ENCODE results near the gene SERPINA3.
"Not testable (repeated sequence)": the region's sequence is repeated elsewhere in the genome, so short reads cannot be mapped to it uniquely, and the experiment has no call there.

Gene SERPINA3

GRCh38 chr14:94633121-94633520, 20.9 kb downstream of the SERPINA3 start:
- DNase-seq (ENCODE audit: low read depth), result no peak

GRCh38 chr14:94635154-94635553, 23.0 kb downstream of the SERPINA3 start:
- no peak for DNase-seq (ENCODE audit: low read depth)

- DNase-seq (ENCODE audit: low read depth), result no peak
These were observed 24.7 kb downstream of the SERPINA3 start for GRCh38 chr14:94636744-94637412.

- not testable (repeated sequence) for DNase-seq (ENCODE audit: low read depth)
These were observed 25.6 kb downstream of the SERPINA3 start for GRCh38 chr14:94637814-94638213.

GRCh38 chr14:94638339-94638738, 26.1 kb downstream of the SERPINA3 start:
- no peak for DNase-seq (ENCODE audit: low read depth)

GRCh38 chr14:94638961-94639817, 27.0 kb downstream of the SERPINA3 start:
- DNase-seq (ENCODE audit: low read depth), result no peak

- no peak for DNase-seq (ENCODE audit: low read depth)
These were observed 28.8 kb downstream of the SERPINA3 start for GRCh38 chr14:94640721-94641631.

GRCh38 chr14:94641632-94641955, 29.4 kb downstream of the SERPINA3 start:
- no peak for DNase-seq (ENCODE audit: low read depth)

GRCh38 chr14:94643316-94644101, 31.3 kb downstream of the SERPINA3 start:
- DNase-seq (ENCODE audit: low read depth), result no peak

- DNase-seq (ENCODE audit: low read depth), result no peak
These were observed 31.9 kb downstream of the SERPINA3 start for GRCh38 chr14:94644102-94644535.

GRCh38 chr14:94646066-94646465, 33.9 kb downstream of the SERPINA3 start:
- no peak for DNase-seq (ENCODE audit: low read depth)

GRCh38 chr14:94646481-94646880, 34.3 kb downstream of the SERPINA3 start:
- DNase-seq (ENCODE audit: low read depth), result no peak

GRCh38 chr14:94648801-94649200, 36.6 kb downstream of the SERPINA3 start:
- no peak for DNase-seq (ENCODE audit: low read depth)

GRCh38 chr14:94649543-94650443, 37.6 kb downstream of the SERPINA3 start:
- no peak for DNase-seq (ENCODE audit: low read depth)

- DNase-seq (ENCODE audit: low read depth), result no peak
These were observed 38.2 kb downstream of the SERPINA3 start for GRCh38 chr14:94650444-94650775.

GRCh38 chr14:94650806-94651805, 38.9 kb downstream of the SERPINA3 start:
- DNase-seq (ENCODE audit: low read depth), result no peak

GRCh38 chr14:94653321-94653720, 41.1 kb downstream of the SERPINA3 start:
- DNase-seq (ENCODE audit: low read depth), result no peak

- DNase-seq (ENCODE audit: low read depth), result no peak
These were observed 42.1 kb downstream of the SERPINA3 start for GRCh38 chr14:94654071-94654861.
